ENCODE measurements around the gene ACACB. TPM values are rescaled to one million over a fixed set of nuclear protein-coding genes. Genes with fewer than 3 reads are reported as not detected.

ACACB gene
- total RNA-seq, 1 donor from 2014 or later: 17.6 TPM

- DNase-seq: no peak
These were observed 62.1 kb downstream of the ACACB start for GRCh38 chr12:109178532-109178931.

DNA sequence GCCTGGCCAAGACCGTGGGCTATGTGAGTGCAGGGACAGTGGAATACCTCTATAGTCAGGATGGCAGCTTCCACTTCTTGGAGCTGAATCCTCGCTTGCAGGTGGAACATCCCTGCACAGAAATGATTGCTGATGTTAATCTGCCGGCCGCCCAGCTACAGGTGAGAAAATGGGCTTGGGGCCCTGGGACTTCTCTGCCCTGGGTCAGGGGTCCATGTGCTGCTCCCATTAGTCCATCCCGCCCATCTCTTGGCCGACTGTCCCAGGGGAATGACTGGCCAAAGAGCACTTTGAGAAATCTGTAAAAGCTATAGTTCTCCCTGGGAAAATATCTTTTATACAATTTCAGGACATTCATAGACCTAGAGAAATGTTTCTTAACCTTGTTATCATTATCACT is 63.5 kb downstream of the ACACB start:
- DNase-seq: no peak

- no peak for DNase-seq
These were observed 65.9 kb downstream of the ACACB start for GRCh38 chr12:109182041-109182839.

GRCh38 chr12:109185441-109185840 is 69.1 kb downstream of the ACACB start:
- DNase-seq: no peak

DNA sequence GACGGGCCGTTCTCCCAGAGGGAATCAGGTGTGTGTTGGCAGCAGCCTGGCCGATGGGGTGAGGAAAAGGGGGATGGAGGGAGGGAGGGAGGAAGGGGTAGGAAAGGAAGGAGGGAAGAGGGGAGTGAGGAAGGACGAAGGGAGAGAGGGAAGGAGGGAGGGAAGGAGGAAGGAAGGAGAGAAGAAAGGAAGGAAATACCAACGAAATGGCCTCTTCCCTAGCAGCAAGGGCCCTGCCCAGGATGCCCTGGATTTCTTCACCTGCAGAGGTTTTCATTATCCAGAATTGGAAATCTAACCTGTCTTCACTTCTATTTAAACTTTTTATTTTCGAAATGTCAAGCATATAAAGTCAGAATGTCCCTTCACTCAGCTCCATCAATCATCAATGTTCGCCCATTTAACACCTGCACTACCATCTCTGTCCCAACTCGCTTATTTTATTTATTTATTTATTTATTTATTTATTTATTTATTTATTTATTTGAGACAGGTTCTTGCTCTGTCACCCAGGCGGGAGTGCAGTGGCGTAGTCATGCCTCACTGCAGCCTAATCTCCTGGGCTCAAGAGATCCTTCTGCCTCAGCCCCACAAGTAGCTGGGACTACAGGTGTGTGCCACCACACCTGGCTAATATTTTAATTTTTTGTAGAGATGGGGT is 70.7 kb downstream of the ACACB start:
- no peak for DNase-seq

DNA sequence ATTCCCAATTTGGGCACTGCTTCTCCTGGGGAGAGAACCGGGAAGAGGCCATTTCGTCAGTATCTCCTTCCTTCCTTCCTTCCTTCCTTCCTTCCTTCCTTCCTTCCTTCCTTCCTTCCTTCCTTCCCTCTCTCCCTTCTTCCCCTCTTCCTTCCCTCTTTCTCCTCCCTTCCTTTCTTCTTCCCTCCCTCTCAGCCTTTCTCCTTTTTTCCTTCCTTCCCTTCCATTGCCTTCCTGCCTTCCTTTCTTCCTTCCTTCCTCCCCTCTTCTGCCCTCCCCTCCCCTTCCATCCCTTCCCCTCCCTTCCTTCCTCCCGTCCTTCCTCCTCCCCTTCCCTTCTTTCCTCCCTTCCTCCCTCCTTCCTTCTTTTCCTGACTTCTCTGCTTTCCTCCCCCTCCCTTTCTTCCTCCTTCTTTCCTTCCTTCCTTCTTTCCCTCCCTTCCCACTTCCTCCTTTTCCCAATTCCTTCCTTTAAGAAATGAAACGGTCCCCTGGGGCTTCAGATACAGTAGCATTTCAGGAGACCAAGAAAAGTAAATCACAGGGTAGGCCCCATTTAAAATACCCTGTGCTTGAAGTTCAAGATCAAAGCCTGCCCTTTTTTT is 71.8 kb downstream of the ACACB start:
- DNase-seq: no peak

GRCh38 chr12:109189291-109189690 is 72.9 kb downstream of the ACACB start:
- DNase-seq: no peak

GRCh38 chr12:109191621-109192250 is 75.3 kb downstream of the ACACB start:
- no peak for DNase-seq

- no peak for DNase-seq
These were observed 76.0 kb downstream of the ACACB start for GRCh38 chr12:109192358-109192757.

DNA sequence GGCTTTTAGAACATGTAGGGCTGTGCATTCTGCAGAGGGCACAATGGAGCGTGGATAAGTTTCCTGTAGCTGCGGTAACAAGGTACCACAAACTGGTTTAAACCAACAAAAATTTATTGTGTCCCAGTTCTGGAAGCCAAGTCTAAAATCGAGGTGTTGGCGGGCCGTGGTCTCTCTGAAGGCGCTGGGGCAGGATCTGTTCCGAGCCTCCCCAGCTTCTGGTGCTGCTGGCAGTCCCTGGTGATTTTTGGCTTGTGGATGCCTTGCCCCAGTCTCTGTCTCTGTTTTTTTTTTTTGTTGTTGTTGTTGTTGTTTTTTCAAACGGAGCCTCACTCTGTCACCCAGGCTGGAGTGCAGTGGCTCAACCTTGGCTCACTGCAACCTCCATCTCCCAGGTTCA is 77.5 kb downstream of the ACACB start:
- DNase-seq: no peak

- no peak for DNase-seq
These were observed 79.9 kb downstream of the ACACB start for GRCh38 chr12:109196332-109196731.

GRCh38 chr12:109197327-109197726 is 80.9 kb downstream of the ACACB start:
- DNase-seq: no peak

- no peak for DNase-seq
These were observed 82.9 kb downstream of the ACACB start for GRCh38 chr12:109199324-109199723.

DNA sequence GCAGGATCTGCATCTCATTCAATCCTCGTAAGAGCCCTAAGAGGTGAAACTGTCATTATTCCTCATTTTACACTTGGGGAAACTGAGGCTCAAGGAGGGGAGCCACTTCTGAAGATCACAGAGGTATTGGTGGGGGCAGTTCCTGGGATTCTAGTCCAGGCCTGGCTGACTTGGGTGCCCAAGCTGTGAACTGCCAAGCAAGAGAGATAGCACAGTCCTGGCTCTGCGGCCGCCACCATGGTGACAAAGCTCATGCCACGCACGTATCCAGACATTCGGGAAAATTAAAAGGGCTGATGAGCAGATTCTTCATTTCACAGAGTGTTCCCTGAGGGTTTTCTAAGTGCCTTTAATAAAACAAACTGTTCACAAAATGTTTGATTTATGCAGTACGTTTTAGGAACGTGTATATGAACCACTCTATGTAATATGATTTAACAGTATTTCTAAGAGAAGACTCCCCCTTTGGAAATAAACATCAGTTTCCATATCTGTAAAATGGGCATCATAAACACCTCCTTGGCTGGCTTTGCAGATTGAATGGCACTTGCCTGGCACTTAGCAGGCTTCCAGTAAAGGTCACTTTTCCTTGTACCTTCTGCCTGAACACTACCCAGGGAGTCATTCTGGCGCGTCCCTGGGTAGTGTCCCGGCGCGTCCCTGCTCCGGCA is 84.6 kb downstream of the ACACB start:
- DNase-seq: no peak

DNA sequence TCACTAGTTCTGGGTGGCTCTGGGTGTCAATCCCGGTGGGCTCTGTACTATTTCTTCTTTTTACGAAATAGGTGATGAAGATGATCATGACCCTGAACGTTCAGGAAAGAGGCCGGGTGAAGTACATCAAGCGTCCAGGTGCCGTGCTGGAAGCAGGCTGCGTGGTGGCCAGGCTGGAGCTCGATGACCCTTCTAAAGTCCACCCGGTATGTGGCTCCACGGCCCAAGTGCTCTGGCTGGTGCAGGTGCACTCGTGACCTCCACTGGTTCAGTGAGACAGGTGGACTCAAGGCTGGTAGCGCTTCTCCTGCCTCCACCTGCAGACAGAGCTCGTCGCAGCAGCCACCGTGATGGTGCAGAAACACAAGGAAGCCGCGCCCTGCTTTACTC is 85.1 kb downstream of the ACACB start:
- no peak for DNase-seq

- DNase-seq: no peak
These were observed 86.4 kb downstream of the ACACB start for GRCh38 chr12:109202770-109203169.

- DNase-seq: no peak
These were observed 87.1 kb downstream of the ACACB start for GRCh38 chr12:109203480-109203879.

DNA sequence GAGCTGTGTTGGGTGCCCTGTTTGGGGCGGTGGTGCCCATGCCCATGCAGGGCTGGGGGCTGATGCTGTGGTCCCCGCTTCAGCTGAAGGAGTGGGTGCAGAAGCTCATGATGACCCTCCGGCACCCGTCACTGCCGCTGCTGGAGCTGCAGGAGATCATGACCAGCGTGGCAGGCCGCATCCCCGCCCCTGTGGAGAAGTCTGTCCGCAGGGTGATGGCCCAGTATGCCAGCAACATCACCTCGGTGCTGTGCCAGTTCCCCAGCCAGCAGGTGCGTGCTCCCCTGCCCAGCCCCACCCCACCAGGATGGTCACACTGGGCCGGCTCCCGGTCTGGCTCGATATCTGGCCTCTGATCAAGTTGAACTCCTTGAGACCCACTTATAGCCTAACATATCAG is 92.7 kb downstream of the ACACB start:
- DNase-seq: no peak

DNA sequence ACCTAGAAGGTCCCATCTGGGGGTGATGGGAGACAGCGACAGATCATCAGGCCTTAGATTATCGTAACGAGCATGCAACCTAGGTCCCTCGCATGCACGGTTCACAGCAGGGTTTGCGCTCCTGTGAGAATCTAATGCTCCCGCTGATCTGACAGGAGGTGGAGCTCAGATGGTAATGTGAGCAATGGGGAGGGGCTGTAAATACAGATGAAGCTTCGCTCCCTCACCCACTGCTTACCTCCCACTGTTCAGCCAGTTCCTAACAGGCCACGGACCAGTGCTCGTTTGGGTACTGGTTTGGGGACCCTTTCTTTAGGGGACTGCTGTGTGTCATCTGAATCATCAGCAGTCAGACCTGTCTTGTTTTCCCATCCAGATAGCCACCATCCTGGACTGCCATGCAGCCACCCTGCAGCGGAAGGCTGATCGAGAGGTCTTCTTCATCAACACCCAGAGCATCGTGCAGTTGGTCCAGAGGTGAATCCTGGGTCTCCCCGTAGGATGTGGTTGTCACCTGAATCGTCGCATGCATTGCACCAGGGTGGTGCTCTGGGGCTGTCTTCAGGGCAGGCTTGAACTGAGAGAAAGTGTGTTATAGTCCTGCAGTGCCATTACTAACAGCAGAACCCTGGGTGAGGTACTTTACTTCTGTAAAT is 96.2 kb downstream of the ACACB start:
- no peak for DNase-seq

DNA sequence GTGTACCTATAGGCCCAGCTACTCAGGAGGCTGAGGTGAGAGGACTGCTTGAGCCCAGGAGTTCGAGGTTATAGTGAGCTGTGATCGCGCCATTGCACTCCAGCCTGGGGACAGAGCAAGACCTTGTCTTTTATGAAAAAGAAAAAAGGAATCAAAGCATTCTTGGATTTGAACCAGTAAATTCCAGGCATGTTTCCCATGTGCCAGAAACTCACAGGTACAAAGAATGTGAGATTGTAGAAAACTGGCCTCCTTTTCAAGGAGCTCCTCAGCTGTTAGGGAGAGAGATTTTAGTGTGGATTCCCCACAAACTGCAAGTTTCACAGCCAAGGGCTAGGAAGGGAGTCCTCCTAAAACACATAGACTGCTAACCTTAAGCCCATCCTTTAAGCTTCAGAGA is 97.7 kb downstream of the ACACB start:
- no peak for DNase-seq

GRCh38 chr12:109218996-109219395 is 102.6 kb downstream of the ACACB start:
- DNase-seq: no peak

GRCh38 chr12:109219938-109220337 is 103.6 kb downstream of the ACACB start:
- DNase-seq: no peak

Measured in tongue (tissue), 2 donors.